Left lung (tissue), 14 donors: ENCODE measurements around the gene ZMYND12. TPM values are rescaled to one million over a fixed set of nuclear protein-coding genes. Genes with fewer than 3 reads are reported as not detected.
"Not testable (repeated sequence)": the region's sequence is repeated elsewhere in the genome, so short reads cannot be mapped to it uniquely, and the experiment has no call there.

Experiments used
- ATAC-seq: fragments of 200-7000 bp; cut with Tn5 transposase; one replicate; pipeline ENCODE4 v1.9.1; 2020; ENCODE audit warnings: moderate library complexity
- DNase-seq, 4 donors: peaks; one replicate each; pipeline ENCODE4 v3.0.0-alpha.2; 2013 to 2020
- H3K27ac ChIP-seq, 2 donors: fragments of 200-600 bp; sonication (generic) in 1 of 2; one replicate each; pipeline versions ENCODE4 v1.5.0 to v1.8.0; 2020 to 2021
- H3K27me3 ChIP-seq, 2 donors: fragments of 200-600 bp; sonication (generic) in 1 of 2; one replicate each; pipeline versions ENCODE4 v1.5.0 to v1.8.0; 2020 to 2021
- H3K36me3 ChIP-seq, 2 donors: fragments of 200-600 bp; sonication (generic) in 1 of 2; one replicate each; pipeline versions ENCODE4 v1.5.0 to v1.8.0; 2020 to 2021
- H3K4me1 ChIP-seq, 2 donors: fragments of 200-600 bp; one replicate each; pipeline ENCODE4 v1.8.0; 2021
- H3K4me3 ChIP-seq, 2 donors: fragments of 200-600 bp; sonication (generic) in 1 of 2; one replicate each; pipeline versions ENCODE4 v1.5.0 to v1.8.0; 2020 to 2021; ENCODE audit warnings: mild to moderate bottlenecking in 1 of 2
- H3K9me3 ChIP-seq, 2 donors: fragments of 200-600 bp; sonication (generic) in 1 of 2; one replicate each; pipeline versions ENCODE4 v1.5.0 to v1.8.0; 2020 to 2021
- intact Hi-C, 2 donors: fragments of 100-400 bp; cut with DNase I; formaldehyde crosslinking; loops; one replicate each; pipeline versions ENCODE4 v1.11.2 to v1.14.2; 2022
- long read RNA-seq, 12 donors: library from polyadenylated mRNA in 2 of 12; unstranded in 2 of 12; transcript quantifications; one replicate each; pipeline ENCODE4 v2.0.0 and lab custom pipeline, GENCODE V29; 2019 to 2026
- polyA plus RNA-seq, 6 donors: library from polyadenylated mRNA; unstranded; fragments of 120-200 nt; gene quantifications; one replicate each; pipeline ENCODE4 v1.2.1, GENCODE V29; 2013; ENCODE audit not compliant: insufficient read length in 6 of 6
- total RNA-seq, 2 donors: library from RNA; stranded (reverse); fragmentation: NEBNext Ultra II Directional; extraction: Animal tissue kit (Norgen Biotek cat#: 25700); gene quantifications; one replicate each; pipeline ENCODE4 v1.2.1, GENCODE V29; 2021
- TF ChIP-seq, protein P1 (sequence below), 2 donors: fragments of 200-600 bp; sonication (generic) in 1 of 2; IDR thresholded peaks; one replicate each; pipeline versions ENCODE4 v1.5.0 to v1.8.0; 2021; ENCODE audit warnings: antibody characterized with exemption in 2 of 2
- donor health status: DM: no; HTN: yes; CAD: no.
- donor health status: DM: no; HTN: no; CAD: no.

The ZMYND12 gene, protein sequence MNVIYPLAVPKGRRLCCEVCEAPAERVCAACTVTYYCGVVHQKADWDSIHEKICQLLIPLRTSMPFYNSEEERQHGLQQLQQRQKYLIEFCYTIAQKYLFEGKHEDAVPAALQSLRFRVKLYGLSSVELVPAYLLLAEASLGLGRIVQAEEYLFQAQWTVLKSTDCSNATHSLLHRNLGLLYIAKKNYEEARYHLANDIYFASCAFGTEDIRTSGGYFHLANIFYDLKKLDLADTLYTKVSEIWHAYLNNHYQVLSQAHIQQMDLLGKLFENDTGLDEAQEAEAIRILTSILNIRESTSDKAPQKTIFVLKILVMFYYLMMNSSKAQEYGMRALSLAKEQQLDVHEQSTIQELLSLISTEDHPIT
- 1 to 10 TPM; 2.4 to 3.8 TPM for total RNA-seq
- 1 to 10 TPM; 1.7 to 5.3 (median 2.0) TPM for polyA plus RNA-seq
- long read RNA-seq, donor 1, partial matches to known transcripts, result 69 of 117 reads
- long read RNA-seq, donor 1, other reads (novel, unspliced or antisense), result 48 of 117 reads
- long read RNA-seq, donor 2, result 0 reads
- long read RNA-seq, donor 3, partial matches to known transcripts, result 5 of 53 reads
- long read RNA-seq, donor 3, other reads (novel, unspliced or antisense), result 48 of 53 reads
- long read RNA-seq, donor 4, partial matches to known transcripts, result 0 of 3 reads
- long read RNA-seq, donor 4, other reads (novel, unspliced or antisense), result 0 of 3 reads
- long read RNA-seq, donor 5, result 0 reads
- long read RNA-seq, donor 6, result 0 reads
- long read RNA-seq, donor 7, result 0 reads
- long read RNA-seq, donor 8, partial matches to known transcripts, result 14 of 110 reads
- long read RNA-seq, donor 8, other reads (novel, unspliced or antisense), result 96 of 110 reads
- long read RNA-seq, donor 9, result 0 reads
- long read RNA-seq, donor 10, partial matches to known transcripts, result 0 of 2 reads
- long read RNA-seq, donor 10, other reads (novel, unspliced or antisense), result 1 of 2 reads
- long read RNA-seq, donor 11, partial matches to known transcripts, result 20 of 78 reads
- long read RNA-seq, donor 11, other reads (novel, unspliced or antisense), result 58 of 78 reads
- long read RNA-seq, donor 12, partial matches to known transcripts, result 0 of 1 reads
- long read RNA-seq, donor 12, other reads (novel, unspliced or antisense), result 0 of 1 reads

DNA sequence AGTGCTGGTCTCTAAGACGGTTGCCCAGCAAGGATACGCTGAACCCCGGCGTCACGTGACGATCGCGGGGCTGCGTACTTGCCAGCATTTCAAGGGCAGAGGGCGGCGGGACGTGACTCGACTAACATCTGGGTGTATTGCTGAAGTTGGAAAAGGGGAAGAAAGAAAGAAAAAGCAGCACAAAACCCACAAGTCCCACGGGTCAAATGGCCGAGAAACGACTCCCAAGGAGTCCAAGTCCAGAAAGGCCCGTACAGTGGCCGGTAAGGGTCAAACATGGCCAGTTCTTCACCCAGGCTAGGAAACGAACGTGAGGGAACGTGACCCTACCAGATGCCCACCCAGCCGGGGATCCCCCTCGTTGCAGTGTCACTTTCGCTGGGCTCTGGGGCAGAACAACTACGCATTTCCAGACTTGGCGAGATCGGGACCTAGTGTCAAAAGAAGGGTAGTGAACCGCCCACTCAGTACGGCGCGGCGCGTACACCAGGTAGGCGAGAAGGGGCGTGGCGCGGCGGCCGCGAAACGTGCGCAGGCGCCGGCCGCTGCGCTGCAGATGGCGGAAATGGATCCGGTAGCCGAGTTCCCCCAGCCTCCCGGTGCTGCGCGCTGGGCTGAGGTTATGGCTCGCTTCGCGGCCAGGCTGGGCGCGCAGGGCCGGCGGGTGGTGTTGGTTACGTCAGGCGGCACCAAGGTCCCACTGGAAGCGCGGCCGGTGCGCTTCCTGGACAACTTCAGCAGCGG lies at the start of gene ZMYND12, which contains the start of gene PPCS:
TSS of gene ZMYND12 (minus strand) at position 13 of the 744 bp plus-strand sequence. CDS start 25 bp downstream, outside the sequence.
TSS of gene PPCS (plus strand) at position 534 of the 744 bp plus-strand sequence. CDS start at position 557, 23 bp downstream.
- Histone ChIP-seq H3K27ac (peak within 1 kb of the TSS; percentile 90 to 96), H3K27me3 (no peaks in the 10 kb centered on the region), H3K4me3 (peak within 1 kb of the TSS; percentile 84 to 86), H3K9me3 (no peaks in the 10 kb centered on the region), H3K4me1 (peaks cover 5 to 29% of the 10 kb centered on the region in 2 donors), H3K36me3 (peaks cover 0 to 34% of the 10 kb centered on the region in 2 donors)
- peak; percentile 97 for ATAC-seq
- intact Hi-C loops, result no loop called here
- TF ChIP-seq, protein P1, sequence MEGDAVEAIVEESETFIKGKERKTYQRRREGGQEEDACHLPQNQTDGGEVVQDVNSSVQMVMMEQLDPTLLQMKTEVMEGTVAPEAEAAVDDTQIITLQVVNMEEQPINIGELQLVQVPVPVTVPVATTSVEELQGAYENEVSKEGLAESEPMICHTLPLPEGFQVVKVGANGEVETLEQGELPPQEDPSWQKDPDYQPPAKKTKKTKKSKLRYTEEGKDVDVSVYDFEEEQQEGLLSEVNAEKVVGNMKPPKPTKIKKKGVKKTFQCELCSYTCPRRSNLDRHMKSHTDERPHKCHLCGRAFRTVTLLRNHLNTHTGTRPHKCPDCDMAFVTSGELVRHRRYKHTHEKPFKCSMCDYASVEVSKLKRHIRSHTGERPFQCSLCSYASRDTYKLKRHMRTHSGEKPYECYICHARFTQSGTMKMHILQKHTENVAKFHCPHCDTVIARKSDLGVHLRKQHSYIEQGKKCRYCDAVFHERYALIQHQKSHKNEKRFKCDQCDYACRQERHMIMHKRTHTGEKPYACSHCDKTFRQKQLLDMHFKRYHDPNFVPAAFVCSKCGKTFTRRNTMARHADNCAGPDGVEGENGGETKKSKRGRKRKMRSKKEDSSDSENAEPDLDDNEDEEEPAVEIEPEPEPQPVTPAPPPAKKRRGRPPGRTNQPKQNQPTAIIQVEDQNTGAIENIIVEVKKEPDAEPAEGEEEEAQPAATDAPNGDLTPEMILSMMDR (IDR thresholded peaks at IDR 0.05), result peak in 1 of 2 donors; percentile 40
- DNase-seq, result peak; percentile 84 to 96 (median 86)

DNA sequence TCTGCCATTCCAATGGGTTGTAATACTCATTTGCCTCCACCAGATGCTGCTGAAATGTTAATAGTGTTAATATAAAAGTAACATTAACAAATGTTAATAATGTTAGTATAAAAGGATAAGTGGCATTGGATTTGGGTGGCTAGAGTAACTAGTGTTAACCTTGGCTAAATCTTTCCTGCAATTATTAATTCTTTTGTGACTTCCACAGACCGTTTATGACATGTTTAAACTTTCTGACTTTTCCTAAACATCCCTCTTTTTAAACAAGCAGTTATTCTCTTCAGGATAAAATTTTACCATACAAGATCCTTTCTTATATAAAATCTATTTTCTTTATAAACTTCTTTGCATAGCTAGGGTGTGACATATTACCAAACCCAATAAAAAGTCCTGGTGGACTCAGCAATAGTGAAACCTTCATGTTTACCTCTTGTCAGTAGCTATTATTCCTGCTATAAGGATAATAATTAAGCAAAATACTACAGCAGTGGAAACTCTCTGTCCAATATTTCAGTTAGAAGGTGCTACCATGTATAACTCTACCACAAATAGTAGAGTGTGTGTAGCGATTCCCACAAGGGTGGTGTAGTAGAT lies 48.8 kb upstream of the ZMYND12 start:
- no peaks in the 10 kb centered on the region for H3K4me1 ChIP-seq
- H3K4me3 ChIP-seq, result no peak overlapping the region
- no peak for DNase-seq
- no peak overlapping the region for H3K27ac ChIP-seq
- H3K36me3 ChIP-seq, result peaks cover 0 to 81% of the 10 kb centered on the region in 2 donors
- TF ChIP-seq, protein P1 (IDR thresholded peaks at IDR 0.05), result no peak
- no peak for ATAC-seq
- H3K9me3 ChIP-seq, result peaks cover 3 to 79% of the 10 kb centered on the region in 2 donors
- intact Hi-C loops, result no loop called here
- no peaks in the 10 kb centered on the region for H3K27me3 ChIP-seq

GRCh38 chr1:42502031-42502430 lies 46.2 kb upstream of the ZMYND12 start:
- ATAC-seq, DNase-seq, H3K4me1 ChIP-seq, intact Hi-C loops, H3K27me3 ChIP-seq, H3K27ac ChIP-seq, H3K4me3 ChIP-seq: not testable (repeated sequence)
- peaks cover 0 to 72% of the 10 kb centered on the region in 2 donors for H3K36me3 ChIP-seq
- H3K9me3 ChIP-seq, result peaks cover 3 to 53% of the 10 kb centered on the region in 2 donors

GRCh38 chr1:42490237-42490636 lies 34.4 kb upstream of the ZMYND12 start:
- TF ChIP-seq, protein P1 (IDR thresholded peaks at IDR 0.05), result no peak
- Histone ChIP-seq H3K4me1 (no peaks in the 10 kb centered on the region), H3K27ac (no peak overlapping the region), H3K9me3 (peaks cover 0 to 4% of the 10 kb centered on the region in 2 donors), H3K27me3 (no peaks in the 10 kb centered on the region), H3K36me3 (no peaks in the 10 kb centered on the region), H3K4me3 (no peak overlapping the region)
- DNase-seq (no peak), ATAC-seq (no peak)
- intact Hi-C loops, result no loop called here
